ENCODE results near the gene NFATC2.

DNA sequence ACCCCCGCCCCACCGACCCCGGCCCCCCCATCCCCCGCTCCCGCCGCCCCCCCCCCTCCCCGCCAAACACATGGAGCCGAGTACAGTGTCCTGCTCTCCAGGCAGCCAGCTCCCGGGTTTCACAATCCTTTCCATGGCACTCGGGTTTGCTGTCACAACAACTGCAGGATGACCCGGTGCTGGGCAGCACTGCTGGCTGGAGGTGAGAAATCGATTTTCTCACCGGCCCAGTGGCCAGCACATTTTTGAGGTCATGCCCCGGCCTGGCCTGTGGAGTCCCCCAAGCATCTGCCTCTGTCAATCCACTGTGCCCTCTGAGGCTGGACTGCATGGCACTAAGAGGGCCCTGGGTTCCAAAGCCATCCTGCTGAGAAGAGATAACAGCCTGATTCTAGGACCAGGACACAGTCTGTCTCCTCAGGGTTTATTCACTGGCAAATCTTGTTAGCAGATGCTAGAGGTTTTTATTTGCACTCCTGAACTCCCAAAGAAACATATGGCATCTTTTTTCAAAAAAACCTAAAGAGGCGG, 129.5 kb downstream of the NFATC2 start:
- no peak for TF ChIP-seq POLR2A (IDR thresholded peaks at IDR 0.05)
- TF ChIP-seq, protein P1, sequence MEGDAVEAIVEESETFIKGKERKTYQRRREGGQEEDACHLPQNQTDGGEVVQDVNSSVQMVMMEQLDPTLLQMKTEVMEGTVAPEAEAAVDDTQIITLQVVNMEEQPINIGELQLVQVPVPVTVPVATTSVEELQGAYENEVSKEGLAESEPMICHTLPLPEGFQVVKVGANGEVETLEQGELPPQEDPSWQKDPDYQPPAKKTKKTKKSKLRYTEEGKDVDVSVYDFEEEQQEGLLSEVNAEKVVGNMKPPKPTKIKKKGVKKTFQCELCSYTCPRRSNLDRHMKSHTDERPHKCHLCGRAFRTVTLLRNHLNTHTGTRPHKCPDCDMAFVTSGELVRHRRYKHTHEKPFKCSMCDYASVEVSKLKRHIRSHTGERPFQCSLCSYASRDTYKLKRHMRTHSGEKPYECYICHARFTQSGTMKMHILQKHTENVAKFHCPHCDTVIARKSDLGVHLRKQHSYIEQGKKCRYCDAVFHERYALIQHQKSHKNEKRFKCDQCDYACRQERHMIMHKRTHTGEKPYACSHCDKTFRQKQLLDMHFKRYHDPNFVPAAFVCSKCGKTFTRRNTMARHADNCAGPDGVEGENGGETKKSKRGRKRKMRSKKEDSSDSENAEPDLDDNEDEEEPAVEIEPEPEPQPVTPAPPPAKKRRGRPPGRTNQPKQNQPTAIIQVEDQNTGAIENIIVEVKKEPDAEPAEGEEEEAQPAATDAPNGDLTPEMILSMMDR (IDR thresholded peaks at IDR 0.05): no peak
- no peak for TF ChIP-seq POLR2AphosphoS5 (IDR thresholded peaks at IDR 0.05)

All from breast epithelium (tissue), 3 donors.